K562 (cell line): ENCODE results near the gene DCPS. TPM values are rescaled to one million over a fixed set of nuclear protein-coding genes. Genes with fewer than 3 reads are reported as not detected.

Experiments used
- HLTF ChIP-seq: fragments of 450-650 bp; IDR thresholded peaks from 2 replicates; pipeline ENCODE4 v1.6.1; 2016
- PRMT5 ChIP-seq: sonication (generic); formaldehyde crosslinking; IDR thresholded peaks from 2 replicates; pipeline ENCODE4 v1.5.0; 2020; ENCODE audit warnings: missing genetic modification reagents
- RBM22 ChIP-seq: fragments of 200-400 bp; formaldehyde crosslinking; IDR thresholded peaks from 2 replicates; pipeline ENCODE4 v1.6.1; 2018; ENCODE audit warnings: low read length, low read depth; ENCODE audit not compliant: poor library complexity, severe bottlenecking
- SMARCC2 ChIP-seq: fragments of 450-650 bp; IDR thresholded peaks from 2 replicates; pipeline ENCODE4 v1.6.1; 2017; ENCODE audit warnings: antibody characterized with exemption, moderate library complexity, mild to moderate bottlenecking, low read depth
- SNRNP70 ChIP-seq: fragments of 200-400 bp; formaldehyde crosslinking; optimal IDR thresholded peaks from 2 replicates; pipeline ENCODE3; 2017; ENCODE audit warnings: low read depth, low read length
- THRAP3 ChIP-seq: fragments of 450-650 bp; IDR thresholded peaks from 2 replicates; pipeline ENCODE4 v1.6.1; 2016; ENCODE audit warnings: mild to moderate bottlenecking, inconsistent platforms, borderline replicate concordance
- ZNF165 ChIP-seq: fragments of 250-450 bp; sonication (Bioruptor Pico); IDR thresholded peaks from 2 replicates; pipeline ENCODE4 v1.4.0; 2020; ENCODE audit warnings: borderline replicate concordance
- ZNF224 ChIP-seq: sonication (generic); formaldehyde crosslinking; IDR thresholded peaks from 2 replicates; pipeline ENCODE4 v1.8.0; 2022; ENCODE audit warnings: mild to moderate bottlenecking, missing genetic modification reagents
- ZNF3 ChIP-seq: fragments of 250-450 bp; sonication (Bioruptor Pico); IDR thresholded peaks from 2 replicates; pipeline ENCODE4 v1.5.0; 2021; ENCODE audit warnings: mild to moderate bottlenecking, moderate library complexity
- ZNF311 ChIP-seq: fragments of 250-450 bp; sonication (Bioruptor Pico); IDR thresholded peaks from 2 replicates; pipeline ENCODE4 v1.4.0; 2020; ENCODE audit warnings: mild to moderate bottlenecking, moderate library complexity
- ZNF668 ChIP-seq: fragments of 250-450 bp; sonication (Bioruptor Pico); IDR thresholded peaks from 2 replicates; pipeline ENCODE4 v1.8.0; 2022; ENCODE audit warnings: mild to moderate bottlenecking, inconsistent platforms
- polyA plus RNA-seq, 8 experiments: library from polyadenylated mRNA; depleted of rRNA in 4 of 8; stranded (reverse) in 5 of 8; unstranded in 3 of 8; fragments of >200 nt; fragmentation: Nextera tagmentation in 2 of 8; fragmentation: Illumina TruSeq in 1 of 8; extraction: Ambion mirVana in 2 of 8; extraction: Trizol in 1 of 8; gene quantifications; 2 replicates each; pipeline versions ENCODE4 v1.2.1 to v1.2.3, GENCODE V29; 2011 to 2014; ENCODE audit warnings: inconsistent platforms in 1 of 8, missing spikeins in 1 of 8
- total RNA-seq, 7 experiments: library from RNA; depleted of rRNA in 6 of 7; stranded (reverse); fragments of >200 nt in 6 of 7; fragmentation: Illumina TruSeq in 2 of 7; extraction: Trizol in 2 of 7; gene quantifications; 2 replicates each; pipeline versions ENCODE4 v1.2.1 to v1.2.3, GENCODE V29; 2011 to 2021; ENCODE audit warnings: low replicate concordance in 1 of 7
- TF ChIP-seq, protein P1 (sequence below): fragments of 200-600 bp; sonication (generic); IDR thresholded peaks from one replicate; pipeline ENCODE4 v1.6.1; 2012; ENCODE audit warnings: mild to moderate bottlenecking, low read depth, low read length, inconsistent platforms
- TF ChIP-seq, protein P2 (sequence below): sonication (generic); formaldehyde crosslinking; IDR thresholded peaks from 2 replicates; pipeline ENCODE4 v1.8.1; 2022; ENCODE audit warnings: missing genetic modification reagents
- TF ChIP-seq, protein P3 (sequence below): IDR thresholded peaks from 3 replicates; pipeline ENCODE4 v1.6.1; 2011; ENCODE audit warnings: borderline replicate concordance, mild to moderate bottlenecking; ENCODE audit not compliant: insufficient read length, insufficient read depth

The DCPS gene
- total and polyA plus RNA-seq, 9 of the 15 experiments (the other 6 are each of a cell fraction or from before 2014, with no cell fraction given) = 8.7 to 38.1 (median 17.9) TPM

DNA sequence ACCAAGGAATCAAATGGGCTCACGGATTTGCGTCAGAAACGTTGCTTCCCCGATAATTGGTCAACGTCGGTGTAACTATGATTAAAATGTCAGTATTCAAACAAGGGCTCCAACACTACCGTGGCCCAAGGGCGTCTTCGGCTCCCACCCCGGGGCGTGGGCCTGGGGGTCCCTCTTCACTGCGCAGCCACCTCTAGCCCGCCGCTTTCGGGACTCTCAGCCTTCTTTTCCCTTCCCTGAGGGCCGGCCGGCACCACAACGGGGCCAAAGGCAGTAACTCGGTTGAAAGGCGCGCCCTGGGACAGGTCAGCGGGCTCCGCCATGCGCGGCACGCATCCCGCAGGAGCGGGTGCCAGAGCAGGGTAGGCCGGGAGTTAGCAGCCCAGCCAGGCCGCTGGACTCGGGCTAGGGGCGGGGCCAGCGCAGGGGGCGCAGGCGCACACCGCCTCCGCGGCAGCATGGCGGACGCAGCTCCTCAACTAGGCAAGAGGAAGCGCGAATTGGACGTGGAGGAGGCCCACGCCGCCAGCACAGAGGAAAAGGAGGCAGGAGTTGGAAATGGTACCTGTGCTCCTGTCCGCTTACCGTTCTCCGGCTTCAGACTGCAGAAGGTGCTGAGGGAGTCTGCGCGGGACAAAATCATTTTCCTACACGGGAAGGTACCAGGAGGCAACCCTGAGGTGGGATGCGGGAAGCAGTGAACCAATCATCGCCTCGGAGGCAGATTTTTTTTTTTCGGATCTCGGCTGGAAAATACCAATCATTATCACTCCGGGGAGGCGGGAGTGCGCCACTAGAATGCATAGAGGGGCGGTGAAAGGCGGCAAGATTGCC is at the start of gene DCPS (continued):
- TF ChIP-seq, protein P1, sequence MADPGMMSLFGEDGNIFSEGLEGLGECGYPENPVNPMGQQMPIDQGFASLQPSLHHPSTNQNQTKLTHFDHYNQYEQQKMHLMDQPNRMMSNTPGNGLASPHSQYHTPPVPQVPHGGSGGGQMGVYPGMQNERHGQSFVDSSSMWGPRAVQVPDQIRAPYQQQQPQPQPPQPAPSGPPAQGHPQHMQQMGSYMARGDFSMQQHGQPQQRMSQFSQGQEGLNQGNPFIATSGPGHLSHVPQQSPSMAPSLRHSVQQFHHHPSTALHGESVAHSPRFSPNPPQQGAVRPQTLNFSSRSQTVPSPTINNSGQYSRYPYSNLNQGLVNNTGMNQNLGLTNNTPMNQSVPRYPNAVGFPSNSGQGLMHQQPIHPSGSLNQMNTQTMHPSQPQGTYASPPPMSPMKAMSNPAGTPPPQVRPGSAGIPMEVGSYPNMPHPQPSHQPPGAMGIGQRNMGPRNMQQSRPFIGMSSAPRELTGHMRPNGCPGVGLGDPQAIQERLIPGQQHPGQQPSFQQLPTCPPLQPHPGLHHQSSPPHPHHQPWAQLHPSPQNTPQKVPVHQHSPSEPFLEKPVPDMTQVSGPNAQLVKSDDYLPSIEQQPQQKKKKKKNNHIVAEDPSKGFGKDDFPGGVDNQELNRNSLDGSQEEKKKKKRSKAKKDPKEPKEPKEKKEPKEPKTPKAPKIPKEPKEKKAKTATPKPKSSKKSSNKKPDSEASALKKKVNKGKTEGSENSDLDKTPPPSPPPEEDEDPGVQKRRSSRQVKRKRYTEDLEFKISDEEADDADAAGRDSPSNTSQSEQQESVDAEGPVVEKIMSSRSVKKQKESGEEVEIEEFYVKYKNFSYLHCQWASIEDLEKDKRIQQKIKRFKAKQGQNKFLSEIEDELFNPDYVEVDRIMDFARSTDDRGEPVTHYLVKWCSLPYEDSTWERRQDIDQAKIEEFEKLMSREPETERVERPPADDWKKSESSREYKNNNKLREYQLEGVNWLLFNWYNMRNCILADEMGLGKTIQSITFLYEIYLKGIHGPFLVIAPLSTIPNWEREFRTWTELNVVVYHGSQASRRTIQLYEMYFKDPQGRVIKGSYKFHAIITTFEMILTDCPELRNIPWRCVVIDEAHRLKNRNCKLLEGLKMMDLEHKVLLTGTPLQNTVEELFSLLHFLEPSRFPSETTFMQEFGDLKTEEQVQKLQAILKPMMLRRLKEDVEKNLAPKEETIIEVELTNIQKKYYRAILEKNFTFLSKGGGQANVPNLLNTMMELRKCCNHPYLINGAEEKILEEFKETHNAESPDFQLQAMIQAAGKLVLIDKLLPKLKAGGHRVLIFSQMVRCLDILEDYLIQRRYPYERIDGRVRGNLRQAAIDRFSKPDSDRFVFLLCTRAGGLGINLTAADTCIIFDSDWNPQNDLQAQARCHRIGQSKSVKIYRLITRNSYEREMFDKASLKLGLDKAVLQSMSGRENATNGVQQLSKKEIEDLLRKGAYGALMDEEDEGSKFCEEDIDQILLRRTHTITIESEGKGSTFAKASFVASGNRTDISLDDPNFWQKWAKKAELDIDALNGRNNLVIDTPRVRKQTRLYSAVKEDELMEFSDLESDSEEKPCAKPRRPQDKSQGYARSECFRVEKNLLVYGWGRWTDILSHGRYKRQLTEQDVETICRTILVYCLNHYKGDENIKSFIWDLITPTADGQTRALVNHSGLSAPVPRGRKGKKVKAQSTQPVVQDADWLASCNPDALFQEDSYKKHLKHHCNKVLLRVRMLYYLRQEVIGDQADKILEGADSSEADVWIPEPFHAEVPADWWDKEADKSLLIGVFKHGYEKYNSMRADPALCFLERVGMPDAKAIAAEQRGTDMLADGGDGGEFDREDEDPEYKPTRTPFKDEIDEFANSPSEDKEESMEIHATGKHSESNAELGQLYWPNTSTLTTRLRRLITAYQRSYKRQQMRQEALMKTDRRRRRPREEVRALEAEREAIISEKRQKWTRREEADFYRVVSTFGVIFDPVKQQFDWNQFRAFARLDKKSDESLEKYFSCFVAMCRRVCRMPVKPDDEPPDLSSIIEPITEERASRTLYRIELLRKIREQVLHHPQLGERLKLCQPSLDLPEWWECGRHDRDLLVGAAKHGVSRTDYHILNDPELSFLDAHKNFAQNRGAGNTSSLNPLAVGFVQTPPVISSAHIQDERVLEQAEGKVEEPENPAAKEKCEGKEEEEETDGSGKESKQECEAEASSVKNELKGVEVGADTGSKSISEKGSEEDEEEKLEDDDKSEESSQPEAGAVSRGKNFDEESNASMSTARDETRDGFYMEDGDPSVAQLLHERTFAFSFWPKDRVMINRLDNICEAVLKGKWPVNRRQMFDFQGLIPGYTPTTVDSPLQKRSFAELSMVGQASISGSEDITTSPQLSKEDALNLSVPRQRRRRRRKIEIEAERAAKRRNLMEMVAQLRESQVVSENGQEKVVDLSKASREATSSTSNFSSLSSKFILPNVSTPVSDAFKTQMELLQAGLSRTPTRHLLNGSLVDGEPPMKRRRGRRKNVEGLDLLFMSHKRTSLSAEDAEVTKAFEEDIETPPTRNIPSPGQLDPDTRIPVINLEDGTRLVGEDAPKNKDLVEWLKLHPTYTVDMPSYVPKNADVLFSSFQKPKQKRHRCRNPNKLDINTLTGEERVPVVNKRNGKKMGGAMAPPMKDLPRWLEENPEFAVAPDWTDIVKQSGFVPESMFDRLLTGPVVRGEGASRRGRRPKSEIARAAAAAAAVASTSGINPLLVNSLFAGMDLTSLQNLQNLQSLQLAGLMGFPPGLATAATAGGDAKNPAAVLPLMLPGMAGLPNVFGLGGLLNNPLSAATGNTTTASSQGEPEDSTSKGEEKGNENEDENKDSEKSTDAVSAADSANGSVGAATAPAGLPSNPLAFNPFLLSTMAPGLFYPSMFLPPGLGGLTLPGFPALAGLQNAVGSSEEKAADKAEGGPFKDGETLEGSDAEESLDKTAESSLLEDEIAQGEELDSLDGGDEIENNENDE = no peak
- TF ChIP-seq, protein P2, sequence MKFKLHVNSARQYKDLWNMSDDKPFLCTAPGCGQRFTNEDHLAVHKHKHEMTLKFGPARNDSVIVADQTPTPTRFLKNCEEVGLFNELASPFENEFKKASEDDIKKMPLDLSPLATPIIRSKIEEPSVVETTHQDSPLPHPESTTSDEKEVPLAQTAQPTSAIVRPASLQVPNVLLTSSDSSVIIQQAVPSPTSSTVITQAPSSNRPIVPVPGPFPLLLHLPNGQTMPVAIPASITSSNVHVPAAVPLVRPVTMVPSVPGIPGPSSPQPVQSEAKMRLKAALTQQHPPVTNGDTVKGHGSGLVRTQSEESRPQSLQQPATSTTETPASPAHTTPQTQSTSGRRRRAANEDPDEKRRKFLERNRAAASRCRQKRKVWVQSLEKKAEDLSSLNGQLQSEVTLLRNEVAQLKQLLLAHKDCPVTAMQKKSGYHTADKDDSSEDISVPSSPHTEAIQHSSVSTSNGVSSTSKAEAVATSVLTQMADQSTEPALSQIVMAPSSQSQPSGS (CRISPR knock-in tag) = no peak
- no peak for TF ChIP-seq SNRNP70
- TF ChIP-seq ZNF165 (CRISPR knock-in tag) = no peak
- 0 out of 2 replicates have a peak, but pooled peaks have one; percentile 29 for TF ChIP-seq PRMT5 (CRISPR knock-in tag)
- TF ChIP-seq RBM22 = peak; percentile 72
- TF ChIP-seq ZNF3 (CRISPR knock-in tag) = no peak
- TF ChIP-seq, protein P3, sequence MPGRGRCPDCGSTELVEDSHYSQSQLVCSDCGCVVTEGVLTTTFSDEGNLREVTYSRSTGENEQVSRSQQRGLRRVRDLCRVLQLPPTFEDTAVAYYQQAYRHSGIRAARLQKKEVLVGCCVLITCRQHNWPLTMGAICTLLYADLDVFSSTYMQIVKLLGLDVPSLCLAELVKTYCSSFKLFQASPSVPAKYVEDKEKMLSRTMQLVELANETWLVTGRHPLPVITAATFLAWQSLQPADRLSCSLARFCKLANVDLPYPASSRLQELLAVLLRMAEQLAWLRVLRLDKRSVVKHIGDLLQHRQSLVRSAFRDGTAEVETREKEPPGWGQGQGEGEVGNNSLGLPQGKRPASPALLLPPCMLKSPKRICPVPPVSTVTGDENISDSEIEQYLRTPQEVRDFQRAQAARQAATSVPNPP = no peak
- no peak for TF ChIP-seq SMARCC2
- TF ChIP-seq ZNF668 (CRISPR knock-in tag) = no peak
- 0 out of 2 replicates have a peak, but pooled peaks have one; percentile 10 for TF ChIP-seq HLTF
- no peak for TF ChIP-seq THRAP3
- no peak for TF ChIP-seq ZNF224 (CRISPR knock-in tag)
- TF ChIP-seq ZNF311 (CRISPR knock-in tag) = no peak
